Right renal pelvis (tissue), 4 donors: ENCODE results near the gene HECTD3. TPM values are rescaled to one million over a fixed set of nuclear protein-coding genes. Genes with fewer than 3 reads are reported as not detected.
A peak's percentile ranks its signal among the peaks of the same experiment; 100 is the strongest.
"Not testable (repeated sequence)": the region's sequence is repeated elsewhere in the genome, so short reads cannot be mapped to it uniquely, and the experiment has no call there.

Source experiments
- DNase-seq, 4 donors: peaks; one replicate each; pipeline ENCODE4 v3.0.0-alpha.2; 2013; ENCODE audit warnings: low read depth in 4 of 4, low spot score in 3 of 4, missing footprints in 1 of 4
- polyA plus RNA-seq, 4 donors: library from polyadenylated mRNA; unstranded; fragments of 120-200 nt; gene quantifications; one replicate each; pipeline ENCODE4 v1.2.1, GENCODE V29; 2013; ENCODE audit not compliant: insufficient read length in 4 of 4

The HECTD3 gene
- polyA plus RNA-seq, 4 donors = 32.0 to 33.4 (median 32.8) TPM

DNA sequence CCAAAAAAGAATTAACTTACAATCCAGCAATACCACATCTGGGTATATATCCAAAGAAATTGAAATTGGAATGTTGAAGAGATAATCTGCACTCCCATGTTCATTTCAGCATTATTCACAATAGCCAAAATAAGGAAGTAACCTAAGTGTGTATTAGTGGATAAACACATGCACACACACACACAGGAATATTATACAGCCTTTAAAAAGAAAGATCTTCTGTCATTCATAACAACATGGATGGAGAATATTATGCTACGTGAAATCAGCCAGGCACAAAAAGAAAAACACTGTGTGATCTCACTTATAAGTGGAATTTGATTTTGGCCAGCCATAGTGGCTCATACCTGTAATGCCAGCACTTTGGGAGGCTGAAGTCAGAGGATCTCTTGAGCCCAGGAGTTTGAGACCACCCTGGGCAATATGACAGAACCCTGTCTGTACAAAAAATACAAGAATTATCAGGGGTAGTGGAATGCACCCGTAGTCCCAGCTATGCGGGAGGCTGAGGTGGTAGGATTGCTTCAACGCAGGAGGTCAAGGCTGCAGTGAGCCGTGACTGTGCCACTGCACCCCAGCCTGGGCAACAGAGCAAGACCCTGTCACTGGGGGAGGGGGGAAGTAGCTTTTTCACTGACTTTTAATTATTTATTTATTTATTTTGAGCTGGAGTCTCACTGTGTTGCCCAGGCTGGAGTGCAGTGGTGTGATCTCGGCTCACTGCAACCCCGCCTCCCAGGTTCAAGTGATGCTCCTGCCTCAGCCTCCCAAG lies 15.5 kb downstream of the HECTD3 start:
- DNase-seq = no peak

DNA sequence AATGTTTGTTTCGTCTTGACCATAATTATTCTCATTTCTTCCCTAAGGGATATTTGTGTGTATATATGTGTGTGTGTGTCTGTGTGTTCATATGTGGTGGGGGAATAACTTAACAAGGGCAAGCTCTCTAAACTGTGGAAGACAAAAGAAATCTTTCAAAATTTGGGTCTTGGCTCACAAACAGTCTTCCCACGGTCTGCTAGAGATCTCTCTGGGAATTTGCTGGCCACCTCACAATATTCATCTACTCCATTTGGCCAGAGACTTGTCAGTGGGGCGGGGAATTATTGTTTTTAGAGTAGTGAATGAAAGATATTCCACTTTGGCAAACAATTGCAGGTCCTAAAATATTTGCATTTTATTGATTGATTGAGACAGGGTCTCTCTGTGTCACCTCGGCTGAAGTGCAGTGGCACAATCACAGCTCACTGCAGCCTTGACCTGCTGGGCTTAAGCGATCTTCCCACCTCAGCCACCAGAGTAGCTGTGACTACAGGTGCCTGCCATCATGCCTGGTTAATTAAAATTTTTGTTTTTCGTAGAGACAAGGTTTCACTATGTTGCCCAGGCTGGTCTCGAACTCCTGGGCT lies 16.7 kb downstream of the HECTD3 start:
- DNase-seq = no peak

DNA sequence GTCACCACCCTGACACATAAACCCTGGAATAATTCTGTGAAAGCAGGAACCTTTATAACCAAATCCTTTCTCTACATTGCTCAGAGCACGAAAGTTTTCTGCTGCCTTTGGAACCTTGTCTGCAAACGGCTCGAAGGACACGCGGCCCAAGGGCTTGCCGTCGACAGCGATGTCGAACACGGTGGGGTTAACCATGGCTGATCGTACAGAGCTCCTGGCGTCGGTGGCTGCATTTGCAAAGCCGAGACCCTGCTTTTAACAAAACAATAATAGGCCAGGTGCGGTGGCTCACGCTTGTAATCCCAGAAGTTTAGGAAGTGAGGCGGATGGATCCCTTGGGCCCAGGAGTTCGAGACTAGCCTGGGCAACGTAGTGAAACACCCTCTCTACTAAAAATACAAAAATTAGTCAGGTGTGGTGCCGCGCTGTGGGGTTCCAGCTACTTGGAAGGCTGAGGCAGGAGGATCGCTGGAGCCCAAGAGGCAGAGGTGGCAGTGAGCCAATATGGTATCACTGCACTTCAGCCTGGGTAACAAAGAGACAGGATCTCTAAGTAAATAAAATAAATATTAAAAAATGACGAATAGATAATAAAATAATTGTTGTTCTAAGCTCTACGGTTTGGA lies 22.5 kb downstream of the HECTD3 start:
- DNase-seq = no peak

DNA sequence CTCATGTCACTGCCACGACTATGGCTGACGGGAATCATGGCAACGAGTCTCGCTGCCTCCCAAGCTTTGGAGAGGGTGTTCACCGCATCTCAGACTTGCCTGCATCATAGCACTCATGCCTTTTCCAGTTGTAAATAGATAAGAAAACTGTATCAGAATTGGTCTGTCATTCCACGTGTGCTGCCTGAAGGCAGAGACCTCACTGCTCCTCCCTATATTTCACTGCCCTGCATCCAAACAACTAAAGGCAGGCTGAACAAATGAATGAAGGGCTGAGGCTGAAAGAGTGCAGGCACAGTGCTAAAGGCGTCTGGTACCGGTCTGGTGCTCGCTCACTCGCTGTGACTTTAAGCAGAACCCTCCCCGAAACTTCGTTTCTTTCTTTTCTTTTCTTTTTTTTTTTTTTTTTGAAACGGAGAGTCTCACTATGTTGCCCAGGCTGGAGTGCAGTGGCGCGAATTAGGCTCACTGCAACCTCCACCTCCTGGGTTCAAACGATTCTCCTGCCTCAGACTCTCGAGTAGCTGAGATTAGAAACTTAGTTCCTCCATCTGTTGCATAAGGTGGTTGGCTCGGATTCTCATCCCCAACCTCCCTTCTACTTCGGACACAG lies 25.3 kb downstream of the HECTD3 start:
- DNase-seq = peak in 1 of 4 donors; percentile 3

DNA sequence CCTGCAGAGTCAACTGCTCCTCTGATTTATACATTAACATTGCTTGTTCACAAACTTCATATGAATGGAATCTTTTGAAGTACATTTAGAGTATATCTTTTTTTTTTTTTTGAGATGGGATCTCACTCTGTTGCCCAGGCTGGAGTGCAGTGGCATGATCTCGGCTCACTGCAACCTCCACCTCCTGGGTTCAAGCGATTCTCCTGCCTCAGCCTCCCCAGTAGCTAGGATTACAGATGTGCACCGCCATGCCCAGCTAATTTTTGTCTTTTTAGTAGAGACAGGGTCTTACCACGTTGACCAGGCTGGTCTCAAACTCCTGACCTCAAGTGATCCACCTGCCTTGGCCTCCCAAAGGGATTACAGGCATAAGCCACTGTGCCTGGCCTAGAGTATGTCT lies 33.8 kb downstream of the HECTD3 start:
- not testable (repeated sequence) for DNase-seq

DNA sequence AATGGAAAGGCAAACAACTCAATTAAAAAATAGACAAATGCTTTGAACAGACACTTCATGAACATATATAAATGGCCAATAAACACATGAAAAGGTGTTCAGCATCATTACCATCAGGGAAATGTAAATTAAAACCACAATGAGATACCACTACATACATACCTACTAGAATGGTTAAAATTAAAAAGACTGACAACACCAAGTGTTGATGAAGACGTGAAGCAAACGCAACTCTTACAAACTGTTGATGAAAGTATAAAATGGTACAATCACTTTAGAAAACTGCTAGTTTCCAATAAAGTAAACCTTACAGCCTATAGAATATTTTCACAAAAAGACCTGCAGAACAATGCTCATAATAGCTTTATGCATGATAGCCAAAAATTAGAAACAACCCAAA lies 34.9 kb downstream of the HECTD3 start:
- no peak for DNase-seq

DNA sequence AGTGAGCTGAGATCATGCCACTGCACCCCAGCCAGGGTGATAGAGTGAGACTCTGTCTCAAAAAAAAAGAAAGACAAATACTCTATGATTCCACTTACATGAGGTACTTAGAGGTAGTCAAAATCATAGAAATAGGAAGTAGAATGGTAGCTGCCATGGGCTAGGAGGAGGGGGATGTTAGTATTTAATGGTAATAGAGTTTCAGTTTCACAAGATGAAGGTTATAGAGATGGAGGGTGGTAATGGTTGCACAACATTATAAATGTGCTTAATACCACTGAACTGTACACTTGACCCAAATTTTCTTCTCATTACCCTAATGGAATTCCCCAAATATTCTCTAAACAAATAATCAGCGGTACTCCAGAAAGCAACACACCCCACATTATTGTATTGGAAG lies 37.5 kb downstream of the HECTD3 start:
- no peak for DNase-seq

DNA sequence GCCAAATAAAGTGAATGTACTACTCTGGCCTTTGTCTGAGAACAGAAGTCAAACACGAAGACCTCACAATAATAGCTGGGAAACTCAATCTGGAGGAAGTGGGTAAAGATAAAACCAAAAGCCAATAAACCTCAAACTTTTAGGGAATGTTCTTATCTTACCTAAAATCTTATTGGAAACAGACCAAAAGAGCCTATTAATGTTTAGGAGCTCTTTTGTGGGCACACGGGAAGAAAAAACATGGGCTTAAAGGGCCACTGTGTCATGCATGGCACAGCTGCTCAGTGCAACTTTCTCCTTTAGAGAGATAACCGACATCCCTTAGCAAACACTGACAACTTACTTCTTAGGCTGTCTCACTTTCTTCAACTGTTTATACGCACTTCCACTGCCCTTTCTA lies 40.8 kb downstream of the HECTD3 start:
- no peak for DNase-seq

DNA sequence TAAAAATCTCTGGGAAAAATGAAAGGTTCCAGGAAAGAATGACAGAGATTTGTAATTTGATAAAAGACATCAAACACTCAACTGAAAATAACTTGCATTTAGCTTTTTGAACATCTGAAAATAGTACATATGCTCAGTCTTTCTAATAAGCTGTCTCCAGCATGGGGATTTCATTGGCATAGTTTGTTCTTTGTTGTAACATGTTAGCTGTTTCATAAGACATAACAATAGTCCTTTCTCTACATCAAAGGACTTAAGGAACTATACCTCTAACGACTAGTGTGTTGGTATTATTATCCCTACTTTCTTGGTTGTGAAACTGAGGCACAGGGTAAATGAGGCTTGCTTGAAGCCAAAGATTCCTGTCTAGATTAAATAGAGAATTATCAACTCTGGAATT lies 46.7 kb downstream of the HECTD3 start:
- DNase-seq = no peak

DNA sequence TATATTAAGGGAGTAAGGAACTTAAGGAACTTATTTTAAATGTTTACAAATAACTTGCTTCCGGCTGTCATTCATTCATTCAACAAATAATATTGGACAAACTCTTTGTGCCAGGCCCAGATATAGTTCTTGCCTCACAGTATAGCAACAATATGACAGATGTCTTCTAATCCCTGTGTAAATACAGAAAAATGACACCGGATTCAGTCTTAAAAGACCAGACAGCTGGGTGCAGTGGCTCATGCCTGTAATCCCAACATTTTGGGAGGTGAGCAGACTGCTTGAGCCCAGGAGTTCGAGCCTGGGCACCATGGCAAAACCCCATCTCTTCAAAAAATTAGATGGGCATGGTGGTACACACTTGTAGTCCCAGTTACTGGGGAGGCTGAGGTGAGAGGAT lies 48.4 kb downstream of the HECTD3 start:
- DNase-seq = no peak

DNA sequence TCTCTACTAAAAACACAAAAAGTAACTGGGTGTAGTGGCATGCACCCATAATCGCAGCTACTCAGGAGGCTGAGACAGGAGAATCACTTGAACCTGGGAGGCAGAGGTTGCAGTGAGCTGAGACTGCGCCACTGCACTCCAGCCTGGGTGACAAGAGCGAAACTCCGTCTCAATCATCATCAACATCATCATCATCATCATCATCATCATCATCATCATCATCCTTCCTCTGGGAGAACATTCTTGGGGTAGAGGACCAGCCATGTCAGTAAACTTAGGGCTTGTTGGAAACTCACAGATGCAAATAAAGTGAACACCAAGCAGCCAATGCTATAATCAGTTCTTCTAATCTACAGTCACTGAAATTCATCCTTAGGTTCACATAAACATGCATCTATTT lies 49.1 kb downstream of the HECTD3 start:
- not testable (repeated sequence) for DNase-seq

DNA sequence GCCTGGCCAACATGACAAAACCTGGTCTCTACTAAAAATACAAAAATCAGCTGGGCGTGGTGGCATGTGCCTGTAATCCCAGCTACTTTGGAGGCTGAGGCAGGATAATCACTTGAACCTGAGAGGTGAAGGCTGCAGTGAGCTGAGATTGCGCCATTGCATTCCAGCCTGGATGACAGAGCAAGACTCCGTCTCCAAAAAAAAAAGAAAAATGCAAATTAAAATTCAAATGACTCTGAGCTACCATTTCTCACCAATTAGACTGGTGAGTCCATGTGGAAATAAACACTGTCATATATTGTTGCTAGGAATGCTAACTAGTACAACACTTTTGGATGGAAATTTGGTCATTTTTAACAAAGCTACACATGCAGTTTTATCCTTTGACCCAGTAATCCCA lies 53.6 kb downstream of the HECTD3 start:
- not testable (repeated sequence) for DNase-seq

DNA sequence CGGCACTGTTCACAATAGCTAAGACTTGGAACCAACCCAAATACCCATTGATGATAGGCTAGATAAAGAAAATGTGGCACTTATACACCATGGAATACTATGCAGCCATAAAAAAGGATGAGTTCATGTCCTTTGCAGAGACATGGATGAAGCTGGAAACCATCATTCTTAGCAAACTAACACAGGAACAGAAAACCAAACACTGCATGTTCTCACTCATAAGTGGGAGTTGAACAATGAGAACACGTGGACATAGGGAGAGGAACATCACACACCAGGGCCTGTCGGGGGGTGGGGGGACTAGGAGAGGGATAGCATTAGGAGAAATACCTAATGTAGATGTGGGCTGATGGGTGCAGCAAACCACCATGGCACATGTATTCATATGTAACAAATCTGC lies 55.0 kb downstream of the HECTD3 start:
- DNase-seq = not testable (repeated sequence)

Other genes starting within 250 kb of the HECTD3 start
- gene RPS8, start 235.8 kb downstream of the HECTD3 start, polyA plus RNA-seq = 1,000 to 10,000 TPM; 2,111 to 2,587 (median 2,263) TPM
- gene BEST4, start 223.2 kb downstream of the HECTD3 start, polyA plus RNA-seq = 1 to 10 TPM in 1 of 4 donors, under 1 TPM in 3; 0.69 to 1.3 (median 0.80) TPM
- gene PLK3, start 210.9 kb downstream of the HECTD3 start, polyA plus RNA-seq = 1 to 10 TPM; 5.3 to 8.4 (median 6.6) TPM
- gene DYNLT4, start 204.0 kb downstream of the HECTD3 start, polyA plus RNA-seq = under 1 TPM in 1 of 4 donors, not detected in 3; 0.26 TPM
- gene BTBD19, start 202.8 kb downstream of the HECTD3 start, polyA plus RNA-seq = 10 to 100 TPM; 10.0 to 11.4 (median 10.6) TPM
- gene PTCH2, start 168.1 kb downstream of the HECTD3 start, polyA plus RNA-seq = 1 to 10 TPM; 4.5 to 6.2 (median 5.0) TPM
- 10 to 100 TPM; 32.9 to 36.6 (median 34.0) TPM for gene EIF2B3, start 24.7 kb downstream of the HECTD3 start, polyA plus RNA-seq
- gene UROD, start 930 bp upstream of the HECTD3 start, polyA plus RNA-seq = 100 to 1,000 TPM in 3 of 4 donors, 10 to 100 TPM in 1; 98.8 to 112 (median 105) TPM
- 1 to 10 TPM; 6.5 to 7.6 (median 7.0) TPM for gene ZSWIM5, start 195.3 kb upstream of the HECTD3 start, polyA plus RNA-seq